Fibroblast of pulmonary artery (primary cell): ENCODE results near the gene POTED.
"Not testable (repeated sequence)": the region's sequence is repeated elsewhere in the genome, so short reads cannot be mapped to it uniquely, and the experiment has no call there.

Source experiments
- DNase-seq: peaks from one replicate; pipeline ENCODE4 v3.0.0-alpha.2; 2010; ENCODE audit warnings: low read depth
- H3K4me3 ChIP-seq: replicated peaks from 2 replicates; pipeline ENCODE4 v1.5.1; 2011; ENCODE audit warnings: low read depth, mild to moderate bottlenecking, control low read depth, low read length, moderate library complexity

POTED gene

DNA sequence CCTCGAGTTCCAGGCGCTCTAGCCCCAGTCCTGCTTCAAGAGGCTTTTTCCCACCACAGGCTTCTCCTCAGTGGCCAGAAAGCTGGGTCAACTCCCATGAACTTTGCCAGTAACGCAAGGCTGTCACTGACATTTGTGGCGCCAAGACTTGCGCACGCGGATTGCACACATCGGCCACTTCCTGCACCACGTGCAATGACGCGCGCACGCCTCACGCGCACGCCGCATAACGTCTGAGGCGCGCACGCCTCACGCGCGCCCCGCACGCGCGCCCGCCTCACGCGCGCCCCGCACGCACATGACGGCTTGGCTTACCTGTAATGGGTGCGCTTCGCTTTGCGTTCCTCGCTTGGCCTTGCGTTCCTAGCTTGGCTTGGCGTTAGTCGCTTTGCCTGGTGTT lies at the start of gene POTED:
TSS of gene POTED (plus strand) at position 301 of the 400 bp plus-strand sequence. CDS start 452 bp downstream, outside the sequence.
- not testable (repeated sequence) for DNase-seq, H3K4me3 ChIP-seq

DNA sequence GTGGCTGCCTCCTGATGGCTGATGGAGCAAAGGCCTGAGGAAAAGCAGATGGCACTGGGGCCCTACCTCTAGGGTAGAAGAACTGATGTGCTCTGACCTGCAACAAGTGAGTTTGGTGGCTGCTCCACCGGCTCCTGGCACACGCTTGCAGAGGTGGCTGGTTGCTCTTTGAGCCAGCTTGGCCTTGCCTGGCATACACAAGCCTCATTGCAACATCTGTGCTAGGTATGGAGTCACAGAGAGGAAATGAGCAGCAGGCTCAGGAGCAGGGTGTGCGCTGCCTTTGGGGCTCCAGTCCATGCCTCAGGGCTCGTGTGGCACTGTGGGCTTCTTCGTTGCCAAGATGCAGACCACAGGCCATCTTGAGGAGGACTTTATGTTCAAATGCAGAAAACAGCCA lies 40.5 kb downstream of the POTED start:
- DNase-seq, H3K4me3 ChIP-seq: not testable (repeated sequence)

DNA sequence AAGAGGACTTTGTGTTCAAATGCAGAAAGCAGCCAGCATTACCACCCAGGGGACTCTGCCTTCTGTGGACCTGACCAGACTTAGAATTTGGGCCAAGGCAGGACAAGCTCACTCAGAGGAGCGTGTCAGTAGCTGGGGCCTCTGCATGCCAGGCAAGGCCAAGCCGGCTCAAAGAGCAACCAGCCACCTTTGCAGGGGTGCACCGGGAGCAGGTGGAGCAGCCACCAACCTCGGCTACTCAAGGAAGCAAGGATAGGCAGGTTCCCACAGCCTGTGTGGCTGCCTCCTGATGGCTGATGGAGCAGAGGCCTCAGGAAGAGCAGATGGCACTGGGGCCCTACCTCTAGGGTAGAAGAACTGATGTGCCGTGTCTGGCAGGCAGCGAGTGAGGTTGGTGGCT lies 42.2 kb downstream of the POTED start:
- DNase-seq, result not testable (repeated sequence)

More for the DNA sequence above, 42.2 kb downstream of the POTED start:
- H3K4me3 ChIP-seq, result not testable (repeated sequence)
